ENCODE results near the gene PYHIN1.

Gene PYHIN1

GRCh38 chr1:158989424-158989823, 58.1 kb downstream of the PYHIN1 start:
- DNase-seq (ENCODE audit: low spot score) = no peak
- in situ Hi-C loops (cut with MboI; ENCODE audit: low sequenced_read_pairs, unreplicated experiment) = no loop called here
- TF ChIP-seq CTCF (IDR thresholded peaks at IDR 0.05; ENCODE audit: borderline replicate concordance, control extremely low read depth, extremely low read depth, insufficient read depth, missing control alignments) = no peak

- no peak for DNase-seq (ENCODE audit: low spot score)
- no peak for TF ChIP-seq CTCF (IDR thresholded peaks at IDR 0.05; ENCODE audit: borderline replicate concordance, control extremely low read depth, extremely low read depth, insufficient read depth, missing control alignments)
- in situ Hi-C loops (cut with MboI; ENCODE audit: low sequenced_read_pairs, unreplicated experiment) = loop anchor here (10.0 kb wide), 1 partner anchor 188 kb away; no protein-coding TSS in a partner anchor
These were observed 61.5 kb downstream of the PYHIN1 start for GRCh38 chr1:158992787-158993312.

GRCh38 chr1:158996998-158997397, 65.6 kb downstream of the PYHIN1 start:
- in situ Hi-C loops (cut with MboI; ENCODE audit: low sequenced_read_pairs, unreplicated experiment) = loop anchor here (10.0 kb wide), 1 partner anchor 192 kb away; no protein-coding TSS in a partner anchor
- DNase-seq (ENCODE audit: low spot score) = no peak
- no peak for TF ChIP-seq CTCF (IDR thresholded peaks at IDR 0.05; ENCODE audit: borderline replicate concordance, control extremely low read depth, extremely low read depth, insufficient read depth, missing control alignments)

- DNase-seq (ENCODE audit: low spot score) = no peak
- in situ Hi-C loops (cut with MboI; ENCODE audit: low sequenced_read_pairs, unreplicated experiment) = loop anchor here (10.0 kb wide), 1 partner anchor 193 kb away; no protein-coding TSS in a partner anchor
- no peak for TF ChIP-seq CTCF (IDR thresholded peaks at IDR 0.05; ENCODE audit: borderline replicate concordance, control extremely low read depth, extremely low read depth, insufficient read depth, missing control alignments)
These were observed 66.9 kb downstream of the PYHIN1 start for GRCh38 chr1:158998037-158998780.

GRCh38 chr1:158998781-158999161, 67.4 kb downstream of the PYHIN1 start:
- in situ Hi-C loops (cut with MboI; ENCODE audit: low sequenced_read_pairs, unreplicated experiment) = loop anchor here (10.0 kb wide), 1 partner anchor 194 kb away; no protein-coding TSS in a partner anchor
- peak; percentile 54 for DNase-seq (ENCODE audit: low spot score)
- TF ChIP-seq CTCF (IDR thresholded peaks at IDR 0.05; ENCODE audit: borderline replicate concordance, control extremely low read depth, extremely low read depth, insufficient read depth, missing control alignments) = peak; percentile 62

- no peak for TF ChIP-seq CTCF (IDR thresholded peaks at IDR 0.05; ENCODE audit: borderline replicate concordance, control extremely low read depth, extremely low read depth, insufficient read depth, missing control alignments)
- in situ Hi-C loops (cut with MboI; ENCODE audit: low sequenced_read_pairs, unreplicated experiment) = loop anchor here (10.0 kb wide), 2 partner anchors 195 to 495 kb away; no protein-coding TSS in a partner anchor
- DNase-seq (ENCODE audit: low spot score) = no peak
These were observed 68.1 kb downstream of the PYHIN1 start for GRCh38 chr1:158999316-159000069.

Measured in GM13976 (cell line).